ENCODE data around the gene SHLD2.
"Not testable (repeated sequence)": the region's sequence is repeated elsewhere in the genome, so short reads cannot be mapped to it uniquely, and the experiment has no call there.

- TF ChIP-seq CTCF, POLR2A (IDR thresholded peaks at IDR 0.05): not testable (repeated sequence)
Observed at GRCh38 chr10:87169857-87170256, 74.9 kb downstream of the SHLD2 start.
